ENCODE measurements around the gene BMPER. TPM values are rescaled to one million over a fixed set of nuclear protein-coding genes. Genes with fewer than 3 reads are reported as not detected.

Gene BMPER
- total RNA-seq = 0.60 TPM
- 0.80 TPM for polyA plus RNA-seq (ENCODE audit: insufficient read depth, low read depth, low replicate concordance)
- long read RNA-seq, donor 1, partial matches to known transcripts = 5 of 6 reads
- long read RNA-seq, donor 1, other reads (novel, unspliced or antisense) = 0 of 6 reads
- long read RNA-seq, donor 2, partial matches to known transcripts = 0 of 3 reads
- long read RNA-seq, donor 2, other reads (novel, unspliced or antisense) = 0 of 3 reads
- long read RNA-seq, donor 3, partial matches to known transcripts = 0 of 1 reads
- long read RNA-seq, donor 3, other reads (novel, unspliced or antisense) = 0 of 1 reads
- long read RNA-seq, donor 4, partial matches to known transcripts = 0 of 4 reads
- long read RNA-seq, donor 4, other reads (novel, unspliced or antisense) = 0 of 4 reads
- long read RNA-seq, donor 5, partial matches to known transcripts = 0 of 1 reads
- long read RNA-seq, donor 5, other reads (novel, unspliced or antisense) = 0 of 1 reads
- long read RNA-seq, donor 6, partial matches to known transcripts = 0 of 1 reads
- long read RNA-seq, donor 6, other reads (novel, unspliced or antisense) = 0 of 1 reads
- long read RNA-seq, donor 7, partial matches to known transcripts = 0 of 1 reads
- long read RNA-seq, donor 7, other reads (novel, unspliced or antisense) = 0 of 1 reads
- long read RNA-seq, donor 8, partial matches to known transcripts = 0 of 1 reads
- long read RNA-seq, donor 8, other reads (novel, unspliced or antisense) = 0 of 1 reads
- long read RNA-seq, donor 9 = 0 reads
- long read RNA-seq, donor 10, partial matches to known transcripts = 0 of 3 reads
- long read RNA-seq, donor 10, other reads (novel, unspliced or antisense) = 0 of 3 reads

GRCh38 chr7:33905389-33906032, at the start of gene BMPER:
Gene BMPER, plus strand, starts transcription at chr7:33905539. Its CDS starts 75 bp downstream, at chr7:33905614.
- no peak for TF ChIP-seq CTCF (IDR thresholded peaks at IDR 0.05; ENCODE audit: borderline replicate concordance, extremely low read depth, insufficient read depth)
- Histone ChIP-seq H3K36me3 (ENCODE audit: control insufficient read depth in 2 of 3, insufficient read depth in 3 of 3, low read length in 3 of 3) (no peaks in the 10 kb centered on the region), H3K27me3 (ENCODE audit: control insufficient read depth, insufficient read depth, low read length) (peaks cover 12% of the 10 kb centered on the region), H3K9me3 (ENCODE audit: control insufficient read depth in 2 of 3, insufficient read depth in 1 of 3, low read length in 3 of 3) (no peaks in the 10 kb centered on the region), H3K4me3 (ENCODE audit: low read length in 3 of 3) (peak within 1 kb of the TSS; percentile 60 to 64 (median 60)), H3K9ac (ENCODE audit: low read length in 3 of 3) (no peak within 1 kb of the TSS), H3K4me1 (ENCODE audit: control insufficient read depth in 2 of 3, insufficient read depth in 2 of 3, low read depth in 1 of 3, low read length in 3 of 3) (peaks cover 0 to 3% (median 0%) of the 10 kb centered on the region in 3 donors), H3K27ac (ENCODE audit: low read depth in 2 of 2, low read length in 2 of 2) (no peak within 1 kb of the TSS)
- intact Hi-C loops (cut with DNase I) = no loop called here
- DNase-seq (peak; percentile 76 to 90 (median 86)), FAIRE-seq (no peak)

GRCh38 chr7:33861947-33862346, 43.4 kb upstream of the BMPER start:
- FAIRE-seq = no peak

More at GRCh38 chr7:33861947-33862346, 43.4 kb upstream of the BMPER start:
- H3K4me3 ChIP-seq (ENCODE audit: low read length in 3 of 3) = no peak overlapping the region
- H3K27me3 ChIP-seq (ENCODE audit: control insufficient read depth, insufficient read depth, low read length) = no peaks in the 10 kb centered on the region
- intact Hi-C loops (cut with DNase I) = no loop called here
- H3K9ac ChIP-seq (ENCODE audit: low read length in 3 of 3) = no peak overlapping the region
- DNase-seq = no peak
- H3K27ac ChIP-seq (ENCODE audit: low read depth in 2 of 2, low read length in 2 of 2) = no peak overlapping the region
- no peaks in the 10 kb centered on the region for H3K4me1 ChIP-seq (ENCODE audit: control insufficient read depth in 2 of 3, insufficient read depth in 2 of 3, low read depth in 1 of 3, low read length in 3 of 3)
- no peaks in the 10 kb centered on the region for H3K9me3 ChIP-seq (ENCODE audit: control insufficient read depth in 2 of 3, insufficient read depth in 1 of 3, low read length in 3 of 3)
- H3K36me3 ChIP-seq (ENCODE audit: control insufficient read depth in 2 of 3, insufficient read depth in 3 of 3, low read length in 3 of 3) = no peaks in the 10 kb centered on the region
- no peak for TF ChIP-seq CTCF (IDR thresholded peaks at IDR 0.05; ENCODE audit: borderline replicate concordance, extremely low read depth, insufficient read depth)
